ENCODE results near the gene DTWD2.
"Not testable (repeated sequence)": the region's sequence is repeated elsewhere in the genome, so short reads cannot be mapped to it uniquely, and the experiment has no call there.

DTWD2 gene

GRCh38 chr5:118875131-118875530 is 113.2 kb downstream of the DTWD2 start:
- H3K36me3 ChIP-seq (ENCODE audit: control insufficient read depth, insufficient read depth, low read length), result no peaks in the 10 kb centered on the region
- no peak overlapping the region for H3K27ac ChIP-seq (ENCODE audit: low read depth, low read length, severe bottlenecking)
- no peak overlapping the region for H3K4me3 ChIP-seq (ENCODE audit: extremely low read depth, insufficient read depth, low read length, poor library complexity, severe bottlenecking)
- no peaks in the 10 kb centered on the region for H3K9me3 ChIP-seq (ENCODE audit: control insufficient read depth, low read length)
- no peaks in the 10 kb centered on the region for H3K4me1 ChIP-seq (ENCODE audit: control insufficient read depth, insufficient read depth, low read length, poor library complexity, severe bottlenecking)

GRCh38 chr5:118873417-118873816 is 114.9 kb downstream of the DTWD2 start:
- Histone ChIP-seq H3K36me3 (ENCODE audit: control insufficient read depth, insufficient read depth, low read length) (no peaks in the 10 kb centered on the region), H3K4me3 (ENCODE audit: extremely low read depth, insufficient read depth, low read length, poor library complexity, severe bottlenecking) (no peak overlapping the region), H3K4me1 (ENCODE audit: control insufficient read depth, insufficient read depth, low read length, poor library complexity, severe bottlenecking) (no peaks in the 10 kb centered on the region), H3K27ac (ENCODE audit: low read depth, low read length, severe bottlenecking) (no peak overlapping the region), H3K9me3 (ENCODE audit: control insufficient read depth, low read length) (no peaks in the 10 kb centered on the region)
- WGBS, 2 experiments (ENCODE audit: insufficient coverage in 2 of 2), result 89 to 100% methylated on average over 5 to 6 of the region's 6 CpGs

GRCh38 chr5:118863345-118863744 is 125.0 kb downstream of the DTWD2 start:
- H3K4me3 ChIP-seq (ENCODE audit: extremely low read depth, insufficient read depth, low read length, poor library complexity, severe bottlenecking), result no peak overlapping the region
- H3K9me3 ChIP-seq (ENCODE audit: control insufficient read depth, low read length), result no peaks in the 10 kb centered on the region

GRCh38 chr5:118862596-118862995 is 125.8 kb downstream of the DTWD2 start:
- Histone ChIP-seq H3K9me3 (ENCODE audit: control insufficient read depth, low read length) (no peaks in the 10 kb centered on the region), H3K4me3 (ENCODE audit: extremely low read depth, insufficient read depth, low read length, poor library complexity, severe bottlenecking) (no peak overlapping the region), H3K36me3 (ENCODE audit: control insufficient read depth, insufficient read depth, low read length) (no peaks in the 10 kb centered on the region), H3K27ac (ENCODE audit: low read depth, low read length, severe bottlenecking) (no peak overlapping the region), H3K4me1 (ENCODE audit: control insufficient read depth, insufficient read depth, low read length, poor library complexity, severe bottlenecking) (no peaks in the 10 kb centered on the region)

More at GRCh38 chr5:118863345-118863744, 125.0 kb downstream of the DTWD2 start:
- H3K27ac ChIP-seq (ENCODE audit: low read depth, low read length, severe bottlenecking), result no peak overlapping the region
- H3K4me1 ChIP-seq (ENCODE audit: control insufficient read depth, insufficient read depth, low read length, poor library complexity, severe bottlenecking), result no peaks in the 10 kb centered on the region
- no peaks in the 10 kb centered on the region for H3K36me3 ChIP-seq (ENCODE audit: control insufficient read depth, insufficient read depth, low read length)

GRCh38 chr5:118857700-118858099 is 130.6 kb downstream of the DTWD2 start:
- Histone ChIP-seq H3K4me3 (ENCODE audit: extremely low read depth, insufficient read depth, low read length, poor library complexity, severe bottlenecking) (no peak overlapping the region), H3K9me3 (ENCODE audit: control insufficient read depth, low read length) (no peaks in the 10 kb centered on the region), H3K27ac (ENCODE audit: low read depth, low read length, severe bottlenecking) (no peak overlapping the region), H3K36me3 (ENCODE audit: control insufficient read depth, insufficient read depth, low read length) (no peaks in the 10 kb centered on the region), H3K4me1 (ENCODE audit: control insufficient read depth, insufficient read depth, low read length, poor library complexity, severe bottlenecking) (no peaks in the 10 kb centered on the region)
- 100% methylated on average over 1 of the region's 3 CpGs; no CpG with 5 or more reads in 1 of the 2 experiments for WGBS, 2 experiments (ENCODE audit: insufficient coverage in 2 of 2)

- no peaks in the 10 kb centered on the region for H3K9me3 ChIP-seq (ENCODE audit: control insufficient read depth, low read length)
- no peaks in the 10 kb centered on the region for H3K36me3 ChIP-seq (ENCODE audit: control insufficient read depth, insufficient read depth, low read length)
- H3K4me1 ChIP-seq (ENCODE audit: control insufficient read depth, insufficient read depth, low read length, poor library complexity, severe bottlenecking), result no peaks in the 10 kb centered on the region
- WGBS, 2 experiments (ENCODE audit: insufficient coverage in 2 of 2), result 96 to 97% methylated on average over 4 of the region's 5 CpGs
- no peak overlapping the region for H3K4me3 ChIP-seq (ENCODE audit: extremely low read depth, insufficient read depth, low read length, poor library complexity, severe bottlenecking)
- H3K27ac ChIP-seq (ENCODE audit: low read depth, low read length, severe bottlenecking), result no peak overlapping the region
These were observed 133.5 kb downstream of the DTWD2 start for GRCh38 chr5:118854819-118855218.

- not testable (repeated sequence) for H3K27ac ChIP-seq (ENCODE audit: low read depth, low read length, severe bottlenecking); H3K4me3 ChIP-seq (ENCODE audit: extremely low read depth, insufficient read depth, low read length, poor library complexity, severe bottlenecking); H3K36me3 ChIP-seq (ENCODE audit: control insufficient read depth, insufficient read depth, low read length); H3K4me1 ChIP-seq (ENCODE audit: control insufficient read depth, insufficient read depth, low read length, poor library complexity, severe bottlenecking); H3K9me3 ChIP-seq (ENCODE audit: control insufficient read depth, low read length)
- 86% methylated on average over 2 of the region's 4 CpGs; no CpG with 5 or more reads in 1 of the 2 experiments for WGBS, 2 experiments (ENCODE audit: insufficient coverage in 2 of 2)
These were observed 136.6 kb downstream of the DTWD2 start for GRCh38 chr5:118851785-118852184.

GRCh38 chr5:118849507-118849906 is 138.8 kb downstream of the DTWD2 start:
- H3K9me3 ChIP-seq (ENCODE audit: control insufficient read depth, low read length); H3K27ac ChIP-seq (ENCODE audit: low read depth, low read length, severe bottlenecking); H3K36me3 ChIP-seq (ENCODE audit: control insufficient read depth, insufficient read depth, low read length); H3K4me3 ChIP-seq (ENCODE audit: extremely low read depth, insufficient read depth, low read length, poor library complexity, severe bottlenecking); H3K4me1 ChIP-seq (ENCODE audit: control insufficient read depth, insufficient read depth, low read length, poor library complexity, severe bottlenecking): not testable (repeated sequence)
- no CpG with 5 or more reads among the region's 1 CpG for WGBS, 2 experiments (ENCODE audit: insufficient coverage in 2 of 2)

- Histone ChIP-seq H3K4me1 (ENCODE audit: control insufficient read depth, insufficient read depth, low read length, poor library complexity, severe bottlenecking) (no peaks in the 10 kb centered on the region), H3K27ac (ENCODE audit: low read depth, low read length, severe bottlenecking) (no peak overlapping the region), H3K9me3 (ENCODE audit: control insufficient read depth, low read length) (no peaks in the 10 kb centered on the region), H3K4me3 (ENCODE audit: extremely low read depth, insufficient read depth, low read length, poor library complexity, severe bottlenecking) (no peak overlapping the region), H3K36me3 (ENCODE audit: control insufficient read depth, insufficient read depth, low read length) (no peaks in the 10 kb centered on the region)
- WGBS, 2 experiments (ENCODE audit: insufficient coverage in 2 of 2), result no CpG with 5 or more reads among the region's 1 CpG
These were observed 144.0 kb downstream of the DTWD2 start for GRCh38 chr5:118844351-118844750.

- H3K4me1 ChIP-seq (ENCODE audit: control insufficient read depth, insufficient read depth, low read length, poor library complexity, severe bottlenecking), result no peaks in the 10 kb centered on the region
- WGBS, 2 experiments (ENCODE audit: insufficient coverage in 2 of 2), result no CpG with 5 or more reads among the region's 1 CpG
- H3K9me3 ChIP-seq (ENCODE audit: control insufficient read depth, low read length), result no peaks in the 10 kb centered on the region
- no peak overlapping the region for H3K27ac ChIP-seq (ENCODE audit: low read depth, low read length, severe bottlenecking)
- H3K4me3 ChIP-seq (ENCODE audit: extremely low read depth, insufficient read depth, low read length, poor library complexity, severe bottlenecking), result no peak overlapping the region
- no peaks in the 10 kb centered on the region for H3K36me3 ChIP-seq (ENCODE audit: control insufficient read depth, insufficient read depth, low read length)
These were observed 153.6 kb downstream of the DTWD2 start for GRCh38 chr5:118834710-118835109.

GRCh38 chr5:118832974-118833373 is 155.4 kb downstream of the DTWD2 start:
- no peak overlapping the region for H3K27ac ChIP-seq (ENCODE audit: low read depth, low read length, severe bottlenecking)
- H3K36me3 ChIP-seq (ENCODE audit: control insufficient read depth, insufficient read depth, low read length), result no peaks in the 10 kb centered on the region
- no peaks in the 10 kb centered on the region for H3K4me1 ChIP-seq (ENCODE audit: control insufficient read depth, insufficient read depth, low read length, poor library complexity, severe bottlenecking)
- no peak overlapping the region for H3K4me3 ChIP-seq (ENCODE audit: extremely low read depth, insufficient read depth, low read length, poor library complexity, severe bottlenecking)
- no peaks in the 10 kb centered on the region for H3K9me3 ChIP-seq (ENCODE audit: control insufficient read depth, low read length)

GRCh38 chr5:118825226-118825625 is 163.1 kb downstream of the DTWD2 start:
- Histone ChIP-seq H3K27ac (ENCODE audit: low read depth, low read length, severe bottlenecking) (no peak overlapping the region), H3K4me1 (ENCODE audit: control insufficient read depth, insufficient read depth, low read length, poor library complexity, severe bottlenecking) (no peaks in the 10 kb centered on the region), H3K9me3 (ENCODE audit: control insufficient read depth, low read length) (no peaks in the 10 kb centered on the region), H3K4me3 (ENCODE audit: extremely low read depth, insufficient read depth, low read length, poor library complexity, severe bottlenecking) (no peak overlapping the region), H3K36me3 (ENCODE audit: control insufficient read depth, insufficient read depth, low read length) (no peaks in the 10 kb centered on the region)
- no CpG with 5 or more reads among the region's 1 CpG for WGBS, 2 experiments (ENCODE audit: insufficient coverage in 2 of 2)

All from mesodermal cell (in vitro differentiated cells).